IMR-90 (cell line): ENCODE measurements around the gene CAVIN1. TPM values are rescaled to one million over a fixed set of nuclear protein-coding genes. Genes with fewer than 3 reads are reported as not detected.

ENCODE experiments used
- ATAC-seq: fragments of 200-7000 bp; cut with Tn5 transposase; 2 replicates; pipeline ENCODE4 v1.9.1; 2020; ENCODE audit warnings: low read depth, mild to moderate bottlenecking, moderate library complexity
- BruUV-seq: library from RNA; stranded (reverse); fragments of 400-500 nt; replicated peaks from 2 replicates; lab custom pipeline; 2021; lab: Mats Ljungman, UMichigan
- CTCF ChIA-PET: fragments of 300-600 bp; formaldehyde crosslinking; extraction: SDS; loops from one replicate; lab custom pipeline; 2021; ENCODE audit warnings: antibody characterized with exemption; lab: Yijun Ruan, JAX
- POLR2A ChIA-PET: fragments of 300-600 bp; sonication (Branson Sonifier 250); formaldehyde crosslinking; loops from one replicate; lab custom pipeline; 2022; ENCODE audit warnings: antibody characterized with exemption; ENCODE audit not compliant: unreplicated experiment; lab: Charles Lee
- DNase-seq: peaks from one replicate; pipeline ENCODE4 v3.0.0; 2013
- H2AFZ ChIP-seq: replicated peaks from 2 replicates; pipeline ENCODE3; 2013; ENCODE audit warnings: low read length, mild to moderate bottlenecking; ENCODE audit not compliant: poor library complexity
- H2AK5ac ChIP-seq: 2 replicates; pipeline ENCODE4 v1.6.1; 2013; ENCODE audit warnings: low read depth, low read length, inconsistent platforms
- H2AK9ac ChIP-seq: replicated peaks from 2 replicates; pipeline ENCODE3; 2013; ENCODE audit warnings: mild to moderate bottlenecking, low read depth, low read length, moderate library complexity; ENCODE audit not compliant: poor library complexity
- H2BK120ac ChIP-seq: 2 replicates; pipeline ENCODE4 v1.6.1; 2013; ENCODE audit warnings: low read depth, low read length, inconsistent platforms
- H2BK15ac ChIP-seq: 3 replicates; pipeline ENCODE4 v1.6.1; 2013; ENCODE audit warnings: low read depth, low read length, inconsistent platforms
- H2BK20ac ChIP-seq: 2 replicates; pipeline ENCODE4 v1.6.1; 2013; ENCODE audit warnings: low read depth, mild to moderate bottlenecking, inconsistent platforms, low read length, moderate library complexity
- H2BK5ac ChIP-seq: 2 replicates; pipeline ENCODE4 v1.6.1; 2013; ENCODE audit warnings: mild to moderate bottlenecking, low read depth, low read length, inconsistent platforms; ENCODE audit not compliant: poor library complexity, severe bottlenecking
- H3K14ac ChIP-seq: replicated peaks from 2 replicates; pipeline ENCODE4 v1.6.1; 2013; ENCODE audit warnings: low read depth, low read length, inconsistent platforms
- H3K18ac ChIP-seq: 2 replicates; pipeline ENCODE4 v1.6.1; 2013; ENCODE audit warnings: low read depth, low read length, control low read depth
- H3K23ac ChIP-seq: 2 replicates; pipeline ENCODE4 v1.6.1; 2013; ENCODE audit warnings: low read depth, low read length, inconsistent platforms
- H3K27ac ChIP-seq: 2 replicates; pipeline ENCODE4 v1.5.1; 2013; ENCODE audit warnings: mild to moderate bottlenecking, control low read depth, low read length; ENCODE audit not compliant: insufficient read depth
- H3K27me3 ChIP-seq: 2 replicates; pipeline ENCODE4 v1.6.1; 2013; ENCODE audit warnings: low read length; ENCODE audit not compliant: control insufficient read depth, insufficient read depth
- H3K36me3 ChIP-seq: 2 replicates; pipeline ENCODE4 v1.6.1; 2013; ENCODE audit warnings: low read length, mixed read lengths; ENCODE audit not compliant: control insufficient read depth, insufficient read depth
- H3K4ac ChIP-seq: 2 replicates; pipeline ENCODE4 v1.6.1; 2013; ENCODE audit warnings: low read depth, low read length, inconsistent platforms
- H3K4me1 ChIP-seq: 2 replicates; pipeline ENCODE4 v1.6.1; 2013; ENCODE audit warnings: low read length, mixed read lengths; ENCODE audit not compliant: control insufficient read depth, insufficient read depth
- H3K4me2 ChIP-seq: 2 replicates; pipeline ENCODE4 v1.6.1; 2013; ENCODE audit warnings: low read depth, mild to moderate bottlenecking, control low read depth, low read length, moderate library complexity
- H3K4me3 ChIP-seq: 2 replicates; pipeline ENCODE4 v1.5.1; 2013; ENCODE audit warnings: low read depth, mild to moderate bottlenecking, control low read depth, low read length, moderate library complexity; ENCODE audit not compliant: insufficient read depth
- H3K56ac ChIP-seq: 2 replicates; pipeline ENCODE4 v1.6.1; 2013; ENCODE audit warnings: low read length, inconsistent platforms; ENCODE audit not compliant: insufficient read depth; ENCODE audit errors: extremely low read depth
- H3K79me1 ChIP-seq, 2 experiments: 2 replicates each; pipeline ENCODE4 v1.6.1; 2013; ENCODE audit warnings: low read length in 2 of 2, inconsistent platforms in 1 of 2, low read depth in 1 of 2
- H3K9ac ChIP-seq: 2 replicates; pipeline ENCODE4 v1.6.1; 2013; ENCODE audit warnings: low read depth, low read length, control low read depth
- H3K9me1 ChIP-seq: 2 replicates; pipeline ENCODE4 v1.6.1; 2013; ENCODE audit warnings: low read length, inconsistent platforms; ENCODE audit not compliant: insufficient read depth
- H3K9me3 ChIP-seq: 2 replicates; pipeline ENCODE4 v1.6.1; 2013; ENCODE audit warnings: low read length; ENCODE audit not compliant: control insufficient read depth, insufficient read depth
- H4K20me1 ChIP-seq: 2 replicates; pipeline ENCODE4 v1.6.1; 2013; ENCODE audit warnings: low read length, inconsistent platforms; ENCODE audit not compliant: insufficient read depth
- H4K5ac ChIP-seq: 2 replicates; pipeline ENCODE4 v1.6.1; 2013; ENCODE audit warnings: mild to moderate bottlenecking, low read depth, low read length, control low read depth
- H4K8ac ChIP-seq, 2 experiments: 2 replicates each; pipeline ENCODE4 v1.6.1; 2013; ENCODE audit warnings: low read depth in 2 of 2, low read length in 2 of 2, control low read depth in 1 of 2, inconsistent platforms in 1 of 2
- H4K91ac ChIP-seq: 2 replicates; pipeline ENCODE4 v1.6.1; 2013; ENCODE audit warnings: low read depth, low read length, inconsistent platforms; ENCODE audit not compliant: insufficient read depth
- BHLHE40 ChIP-seq: fragments of 150-350 bp; IDR thresholded peaks from 2 replicates; pipeline ENCODE4 v1.6.1; 2016; ENCODE audit warnings: mild to moderate bottlenecking, low read depth, low read length
- CEBPB ChIP-seq: IDR thresholded peaks from 2 replicates; pipeline ENCODE4 v1.6.1; 2012; ENCODE audit warnings: low read depth, low read length, improper control_type of control experiment
- CHD1 ChIP-seq: IDR thresholded peaks from 2 replicates; pipeline ENCODE4 v1.6.1; 2012; ENCODE audit warnings: low read depth, low read length, improper control_type of control experiment
- FOS ChIP-seq: fragments of 150-350 bp; IDR thresholded peaks from 2 replicates; pipeline ENCODE4 v1.6.1; 2016; ENCODE audit warnings: low read depth, low read length
- MXI1 ChIP-seq: IDR thresholded peaks from 2 replicates; pipeline ENCODE4 v1.6.1; 2012; ENCODE audit warnings: low read depth, mild to moderate bottlenecking, low read length, moderate library complexity, borderline replicate concordance
- NFE2L2 ChIP-seq: fragments of 150-350 bp; IDR thresholded peaks from 2 replicates; pipeline ENCODE4 v1.6.1; 2016; ENCODE audit warnings: low read depth, mild to moderate bottlenecking, low read length
- POLR2A ChIP-seq: IDR thresholded peaks from 2 replicates; pipeline ENCODE4 v1.6.1; 2012; ENCODE audit warnings: mild to moderate bottlenecking, low read depth, low read length
- WGBS, 2 experiments: methylation state at CpG; one replicate each; pipeline versions ENCODE4 v1.1.5 to v1.1.7; 2013; ENCODE audit warnings: missing lambda C conversion rate in 2 of 2; ENCODE audit not compliant: insufficient read length in 1 of 2; ENCODE audit errors: extremely low coverage in 2 of 2; 5-methylcytosine and 5-hydroxymethylcytosine counted together
- dilution Hi-C: fragments of 300-500 bp; cut with HindIII; formaldehyde crosslinking; loops from one replicate; pipeline ENCODE4 v1.14.3; 2018; ENCODE audit warnings: low sequenced_read_pairs; ENCODE audit not compliant: unreplicated experiment
- in situ Hi-C: fragments of 300-500 bp; cut with MboI; formaldehyde crosslinking; loops from 3 replicates; pipeline ENCODE4 v1.14.3; 2019; ENCODE audit warnings: low sequenced_read_pairs, inconsistent platforms, mixed read lengths
- intact Hi-C: fragments of 100-400 bp; cut with micrococcal nuclease; formaldehyde crosslinking; loops from 2 replicates; pipeline ENCODE4 v1.10.0; 2022
- polyA plus RNA-seq, 3 experiments: library from polyadenylated mRNA; depleted of rRNA; stranded (reverse); fragments of >200 nt; gene quantifications; 2 replicates each; pipeline ENCODE4 v1.2.3, GENCODE V29; 2012; ENCODE audit warnings: low replicate concordance in 1 of 3
- total RNA-seq: library from RNA; depleted of rRNA; stranded (reverse); fragments of >200 nt; gene quantifications from 2 replicates; pipeline ENCODE4 v1.2.3, GENCODE V29; 2012

Gene CAVIN1
- total and polyA plus RNA-seq, 2 of the 4 experiments (the other 2 are of a cell fraction) = 491 to 556 TPM

- TF ChIP-seq FOS (no peak), CEBPB (no peak), BHLHE40 (no peak), NFE2L2 (no peak)
Measured at GRCh38 chr17:42381898-42382297, 41.2 kb downstream of the CAVIN1 start (continued).

GRCh38 chr17:42380935-42381334 is 42.1 kb downstream of the CAVIN1 start:
- Histone ChIP-seq H3K18ac (no peak overlapping the region), H3K4ac (no peak overlapping the region), H3K14ac (no peak overlapping the region), H3K4me1 (peaks cover 4% of the 10 kb centered on the region; the same call in 1 of the 2 replicates), H4K91ac (no peak overlapping the region), H2BK20ac (no peak overlapping the region), H3K23ac (peak overlapping the region; percentile 81), H3K9me3 (no peaks in the 10 kb centered on the region), H3K36me3 (peaks cover 4% of the 10 kb centered on the region), H2AK5ac (no peak overlapping the region), H3K27ac (no peak overlapping the region), H3K27me3 (no peaks in the 10 kb centered on the region), H3K9ac (no peak overlapping the region), H2BK120ac (no peak overlapping the region), H4K8ac (no peak overlapping the region), H3K56ac (no peak overlapping the region), H2BK15ac (no peak overlapping the region), H2BK5ac (no peak overlapping the region), H4K5ac (no peak overlapping the region), H3K9me1 (peaks cover 6% of the 10 kb centered on the region; the same call in 1 of the 2 replicates), H2AFZ (no peak overlapping the region), H3K4me2 (no peak overlapping the region), H4K20me1 (peaks cover 90% of the 10 kb centered on the region), H3K79me1 (peaks cover 3 to 82% of the 10 kb centered on the region in 2 experiments; a peak in 3 of 4 replicates), H2AK9ac (no peak overlapping the region), H3K4me3 (no peak overlapping the region)
- no peak for DNase-seq
- POLR2A ChIA-PET = no interaction called here
- TF ChIP-seq MXI1 = no peak
- TF ChIP-seq BHLHE40 = no peak
- TF ChIP-seq POLR2A = no peak
- no peak for TF ChIP-seq CHD1
- intact Hi-C loops = no loop called here
- CTCF ChIA-PET = no interaction called here
- dilution Hi-C loops = no loop called here
- in situ Hi-C loops = no loop called here
- no CpG with 5 or more reads among the region's 3 CpGs for WGBS, 2 experiments
- BruUV-seq = no TSS peak
- ATAC-seq = no peak
